Measurements from ENCODE around the gene PFKFB2. TPM values are rescaled to one million over a fixed set of nuclear protein-coding genes. Genes with fewer than 3 reads are reported as not detected.
A peak's percentile ranks its signal among the peaks of the same experiment; 100 is the strongest.

Gene PFKFB2
- total and polyA plus RNA-seq, 2 donors: 3.4 to 9.3 TPM

DNA sequence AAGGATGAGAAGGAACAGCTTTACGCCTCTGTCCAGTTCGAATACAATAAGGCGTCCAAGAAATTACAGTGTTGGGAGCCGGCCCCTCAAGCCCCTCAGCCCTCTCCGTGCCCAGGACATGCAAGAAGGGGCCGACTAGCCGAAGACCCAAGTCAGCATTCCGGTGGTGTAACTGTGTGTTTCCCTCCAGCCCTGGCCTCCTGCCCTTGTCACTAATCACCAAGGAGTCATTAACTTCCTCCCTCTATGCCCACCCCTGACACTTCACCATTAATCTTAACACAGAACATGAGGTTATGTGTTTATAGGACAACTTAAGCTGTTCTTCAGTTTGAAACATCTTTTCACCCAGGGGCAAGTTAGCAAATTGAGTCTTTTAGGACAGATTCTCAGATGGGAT lies 19.2 kb downstream of the PFKFB2 start:
- DNase-seq (ENCODE audit: extremely low spot score): no peak
- H3K27ac ChIP-seq (ENCODE audit: low read depth): no peak overlapping the region
- H3K36me3 ChIP-seq (ENCODE audit: insufficient read depth): no peaks in the 10 kb centered on the region
- H3K4me1 ChIP-seq (ENCODE audit: insufficient read depth): no peaks in the 10 kb centered on the region
- 76% methylated on average over 8 of the region's 8 CpGs for WGBS
- H3K4me3 ChIP-seq (ENCODE audit: low read depth, low read length): no peak overlapping the region

DNA sequence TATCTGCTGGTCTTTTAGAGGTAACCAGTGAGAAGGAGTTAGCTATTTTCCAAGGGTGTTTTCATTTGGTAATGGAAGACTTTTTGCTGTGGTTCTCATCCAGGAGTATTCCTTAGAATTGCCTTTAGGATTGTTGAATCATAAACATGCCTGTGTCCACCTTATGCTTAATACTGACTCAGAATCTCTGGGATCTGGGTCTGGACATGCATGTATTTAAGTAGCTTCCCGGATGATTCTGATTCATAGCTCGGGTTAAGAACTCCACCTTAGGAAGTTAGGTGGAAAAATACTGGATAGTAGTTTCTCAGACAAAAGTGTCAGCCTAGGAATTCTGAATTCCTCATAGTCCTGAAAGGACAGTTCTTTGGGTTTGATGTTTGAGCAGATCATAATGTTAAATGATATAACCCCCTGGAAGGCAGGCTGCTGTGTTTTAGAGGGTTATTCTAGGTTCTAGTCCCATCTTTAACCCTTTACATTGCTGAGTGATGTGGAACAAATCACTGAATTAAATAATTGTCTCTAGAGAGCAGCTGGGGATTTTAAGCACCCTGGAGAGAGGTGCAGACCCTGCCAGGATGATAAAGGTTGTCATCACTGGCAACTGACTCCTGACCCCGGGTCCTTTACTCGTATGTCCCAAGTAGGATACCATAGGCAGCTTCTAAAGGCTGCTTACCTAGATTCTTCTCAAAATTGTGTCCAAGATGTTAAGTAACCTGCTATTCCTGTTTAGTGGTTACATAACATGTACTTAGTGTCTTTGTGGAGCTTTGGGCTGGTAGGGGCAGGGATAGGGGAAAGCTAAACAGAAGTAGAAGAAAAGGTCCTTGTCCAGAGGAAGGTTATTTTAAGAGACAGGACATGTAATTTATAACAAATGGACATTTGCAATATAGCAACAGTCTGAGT lies 21.1 kb downstream of the PFKFB2 start:
- DNase-seq (ENCODE audit: extremely low spot score): no peak
- Histone ChIP-seq H3K4me3 (ENCODE audit: low read depth, low read length) (no peak overlapping the region), H3K4me1 (ENCODE audit: insufficient read depth) (no peaks in the 10 kb centered on the region), H3K36me3 (ENCODE audit: insufficient read depth) (no peaks in the 10 kb centered on the region), H3K27ac (ENCODE audit: low read depth) (no peak overlapping the region)
- 74% methylated on average over 4 of the region's 4 CpGs for WGBS

GRCh38 chr1:207076181-207076955 lies 23.3 kb downstream of the PFKFB2 start:
- DNase-seq (ENCODE audit: extremely low spot score): no peak
- no peak overlapping the region for H3K27ac ChIP-seq (ENCODE audit: low read depth)
- no peaks in the 10 kb centered on the region for H3K36me3 ChIP-seq (ENCODE audit: insufficient read depth)
- 69% methylated on average over 5 of the region's 5 CpGs for WGBS
- no peaks in the 10 kb centered on the region for H3K4me1 ChIP-seq (ENCODE audit: insufficient read depth)
- no peak overlapping the region for H3K4me3 ChIP-seq (ENCODE audit: low read depth, low read length)

- no peaks in the 10 kb centered on the region for H3K4me1 ChIP-seq (ENCODE audit: insufficient read depth)
- 94% methylated on average over 1 of the region's 1 CpG for WGBS
- no peaks in the 10 kb centered on the region for H3K36me3 ChIP-seq (ENCODE audit: insufficient read depth)
- no peak overlapping the region for H3K4me3 ChIP-seq (ENCODE audit: low read depth, low read length)
- DNase-seq (ENCODE audit: extremely low spot score): no peak
- H3K27ac ChIP-seq (ENCODE audit: low read depth): no peak overlapping the region
Observed at GRCh38 chr1:207077012-207077411, 23.9 kb downstream of the PFKFB2 start.

- peak; percentile 49 for DNase-seq (ENCODE audit: extremely low spot score)
- Histone ChIP-seq H3K4me1 (ENCODE audit: insufficient read depth) (no peaks in the 10 kb centered on the region), H3K27ac (ENCODE audit: low read depth) (no peak overlapping the region), H3K36me3 (ENCODE audit: insufficient read depth) (no peaks in the 10 kb centered on the region), H3K4me3 (ENCODE audit: low read depth, low read length) (no peak overlapping the region)
- WGBS: 38% methylated on average over 6 of the region's 6 CpGs
Observed at GRCh38 chr1:207077470-207078377, 24.6 kb downstream of the PFKFB2 start.

GRCh38 chr1:207078578-207079132 lies 25.6 kb downstream of the PFKFB2 start:
- H3K27ac ChIP-seq (ENCODE audit: low read depth): no peak overlapping the region
- H3K36me3 ChIP-seq (ENCODE audit: insufficient read depth): no peaks in the 10 kb centered on the region
- H3K4me1 ChIP-seq (ENCODE audit: insufficient read depth): no peaks in the 10 kb centered on the region
- no peak overlapping the region for H3K4me3 ChIP-seq (ENCODE audit: low read depth, low read length)
- DNase-seq (ENCODE audit: extremely low spot score): no peak
- WGBS: 85% methylated on average over 11 of the region's 11 CpGs

- H3K4me1 ChIP-seq (ENCODE audit: insufficient read depth): no peaks in the 10 kb centered on the region
- no peak for DNase-seq (ENCODE audit: extremely low spot score)
- H3K36me3 ChIP-seq (ENCODE audit: insufficient read depth): no peaks in the 10 kb centered on the region
- H3K27ac ChIP-seq (ENCODE audit: low read depth): no peak overlapping the region
- WGBS: 76% methylated on average over 6 of the region's 6 CpGs
- H3K4me3 ChIP-seq (ENCODE audit: low read depth, low read length): no peak overlapping the region
Observed at GRCh38 chr1:207079706-207080241, 26.7 kb downstream of the PFKFB2 start.

DNA sequence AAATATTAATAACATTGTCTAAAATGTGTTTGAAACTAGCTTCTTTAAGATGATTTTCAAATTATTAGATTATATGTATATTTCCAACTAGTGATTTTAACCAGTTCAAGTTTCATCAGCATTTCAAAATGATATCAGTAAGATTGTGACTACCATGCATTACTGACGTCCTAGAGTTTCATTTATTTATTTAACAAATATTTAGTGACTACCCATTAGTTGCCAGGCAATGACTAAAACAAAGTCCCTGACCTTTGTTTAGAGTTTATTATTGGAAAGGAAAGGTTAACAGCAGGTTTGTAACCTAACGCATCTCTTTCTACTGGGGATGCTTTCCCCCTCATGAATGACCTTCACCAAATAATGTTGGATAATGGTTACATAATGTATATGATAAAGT lies 28.0 kb downstream of the PFKFB2 start:
- DNase-seq (ENCODE audit: extremely low spot score): no peak
- H3K4me1 ChIP-seq (ENCODE audit: insufficient read depth): no peaks in the 10 kb centered on the region
- no peaks in the 10 kb centered on the region for H3K36me3 ChIP-seq (ENCODE audit: insufficient read depth)
- H3K4me3 ChIP-seq (ENCODE audit: low read depth, low read length): no peak overlapping the region
- WGBS: 59% methylated on average over 2 of the region's 2 CpGs
- H3K27ac ChIP-seq (ENCODE audit: low read depth): no peak overlapping the region

- no peak for DNase-seq (ENCODE audit: extremely low spot score)
- WGBS: 87% methylated on average over 2 of the region's 2 CpGs
- Histone ChIP-seq H3K4me1 (ENCODE audit: insufficient read depth) (no peaks in the 10 kb centered on the region), H3K4me3 (ENCODE audit: low read depth, low read length) (no peak overlapping the region), H3K27ac (ENCODE audit: low read depth) (no peak overlapping the region), H3K36me3 (ENCODE audit: insufficient read depth) (no peaks in the 10 kb centered on the region)
Observed at GRCh38 chr1:207081806-207082205, 28.7 kb downstream of the PFKFB2 start.

- WGBS: 37% methylated on average over 2 of the region's 2 CpGs
- no peak overlapping the region for H3K4me3 ChIP-seq (ENCODE audit: low read depth, low read length)
- DNase-seq (ENCODE audit: extremely low spot score): no peak
- no peaks in the 10 kb centered on the region for H3K36me3 ChIP-seq (ENCODE audit: insufficient read depth)
- H3K27ac ChIP-seq (ENCODE audit: low read depth): no peak overlapping the region
- H3K4me1 ChIP-seq (ENCODE audit: insufficient read depth): no peaks in the 10 kb centered on the region
Observed at GRCh38 chr1:207084232-207084631, 31.2 kb downstream of the PFKFB2 start.

DNA sequence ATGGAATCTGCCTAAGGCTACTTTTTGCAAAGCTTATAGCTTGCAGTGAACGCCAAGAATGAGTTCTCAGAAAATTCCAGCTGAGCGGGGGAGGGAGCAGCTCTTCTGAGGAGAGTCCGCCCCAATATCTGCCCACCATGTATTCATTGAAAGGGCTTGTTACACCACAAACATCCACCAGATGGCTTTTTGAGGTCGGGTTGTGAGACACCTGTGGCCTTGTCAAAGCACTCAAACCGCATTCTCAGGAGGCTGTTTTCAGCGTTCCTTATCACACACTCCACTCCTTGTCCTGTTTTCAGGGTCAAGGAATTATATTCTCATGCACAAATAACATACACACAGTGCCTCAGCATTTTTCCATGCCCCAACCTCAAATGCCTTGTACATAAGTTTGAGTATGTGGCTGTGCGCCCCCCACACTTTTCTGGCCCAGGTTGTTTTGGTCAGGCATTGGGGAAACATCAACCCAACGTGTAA lies 31.7 kb downstream of the PFKFB2 start:
- peak; percentile 25 for DNase-seq (ENCODE audit: extremely low spot score)
- H3K27ac ChIP-seq (ENCODE audit: low read depth): no peak overlapping the region
- no peaks in the 10 kb centered on the region for H3K4me1 ChIP-seq (ENCODE audit: insufficient read depth)
- 27% methylated on average over 8 of the region's 8 CpGs for WGBS
- no peaks in the 10 kb centered on the region for H3K36me3 ChIP-seq (ENCODE audit: insufficient read depth)
- no peak overlapping the region for H3K4me3 ChIP-seq (ENCODE audit: low read depth, low read length)

GRCh38 chr1:207085887-207086286 lies 32.8 kb downstream of the PFKFB2 start:
- no peaks in the 10 kb centered on the region for H3K4me1 ChIP-seq (ENCODE audit: insufficient read depth)
- H3K27ac ChIP-seq (ENCODE audit: low read depth): no peak overlapping the region
- 67% methylated on average over 3 of the region's 3 CpGs for WGBS
- H3K4me3 ChIP-seq (ENCODE audit: low read depth, low read length): no peak overlapping the region
- DNase-seq (ENCODE audit: extremely low spot score): no peak
- no peaks in the 10 kb centered on the region for H3K36me3 ChIP-seq (ENCODE audit: insufficient read depth)

- DNase-seq (ENCODE audit: extremely low spot score): no peak
- WGBS: 51% methylated on average over 2 of the region's 2 CpGs
- H3K27ac ChIP-seq (ENCODE audit: low read depth): no peak overlapping the region
- H3K36me3 ChIP-seq (ENCODE audit: insufficient read depth): no peaks in the 10 kb centered on the region
- no peaks in the 10 kb centered on the region for H3K4me1 ChIP-seq (ENCODE audit: insufficient read depth)
- no peak overlapping the region for H3K4me3 ChIP-seq (ENCODE audit: low read depth, low read length)
Observed at GRCh38 chr1:207088161-207088560, 35.1 kb downstream of the PFKFB2 start.
